Activated CD8-positive, alpha-beta T cell treated with anti-CD3 and anti-CD28 coated beads, Interleukin-2, amount 10 ng/mL, durations not matched to agents 7 days and 5 days (primary cell): ENCODE measurements around the gene CTIF. TPM values are rescaled to one million over a fixed set of nuclear protein-coding genes. Genes with fewer than 3 reads are reported as not detected.
A peak's percentile ranks its signal among the peaks of the same experiment; 100 is the strongest.
"Not testable (repeated sequence)": the region's sequence is repeated elsewhere in the genome, so short reads cannot be mapped to it uniquely, and the experiment has no call there.

Source experiments
- ATAC-seq: fragments of 150-1000 bp; cut with Tn5 transposase; one replicate; pipeline ENCODE4 v1.10.0; 2021; ENCODE audit warnings: moderate library complexity
- CTCF ChIA-PET: fragments of 350-600 bp; sonication (Branson Sonifier 250); formaldehyde crosslinking; loops from one replicate; lab custom pipeline; 2021; ENCODE audit warnings: antibody characterized with exemption; lab: Charles Lee
- POLR2A ChIA-PET: fragments of 350-600 bp; sonication (Branson Sonifier 250); formaldehyde crosslinking; loops from one replicate; lab custom pipeline; 2021; ENCODE audit warnings: antibody characterized with exemption; lab: Charles Lee
- DNase-seq: peaks from one replicate; pipeline ENCODE4 v3.0.0-alpha.2; 2020
- H3K27ac Mint-ChIP-seq: one replicate; pipeline ENCODE4 v1.8.0; 2021; ENCODE audit warnings: mild to moderate bottlenecking, mixed read lengths
- H3K27me3 Mint-ChIP-seq: one replicate; pipeline ENCODE4 v1.8.0; 2021; ENCODE audit warnings: low read depth, mixed read lengths
- H3K36me3 Mint-ChIP-seq: one replicate; pipeline ENCODE4 v1.8.0; 2021; ENCODE audit warnings: low read depth, mixed read lengths
- H3K4me1 Mint-ChIP-seq: one replicate; pipeline ENCODE4 v1.8.0; 2021; ENCODE audit warnings: low read depth, mixed read lengths
- H3K4me3 Mint-ChIP-seq: one replicate; pipeline ENCODE4 v1.8.0; 2021; ENCODE audit warnings: mild to moderate bottlenecking, mixed read lengths
- H3K9me3 Mint-ChIP-seq: one replicate; pipeline ENCODE4 v1.8.0; 2022; ENCODE audit warnings: mixed read lengths; ENCODE audit not compliant: insufficient read depth
- total RNA-seq, 2 experiments: library from RNA; stranded (reverse); gene quantifications; one replicate each; pipeline ENCODE4 v1.2.3, GENCODE V29; 2021

CTIF gene
- total RNA-seq, 2 experiments from 2014 or later: 1.3 to 2.1 TPM

DNA sequence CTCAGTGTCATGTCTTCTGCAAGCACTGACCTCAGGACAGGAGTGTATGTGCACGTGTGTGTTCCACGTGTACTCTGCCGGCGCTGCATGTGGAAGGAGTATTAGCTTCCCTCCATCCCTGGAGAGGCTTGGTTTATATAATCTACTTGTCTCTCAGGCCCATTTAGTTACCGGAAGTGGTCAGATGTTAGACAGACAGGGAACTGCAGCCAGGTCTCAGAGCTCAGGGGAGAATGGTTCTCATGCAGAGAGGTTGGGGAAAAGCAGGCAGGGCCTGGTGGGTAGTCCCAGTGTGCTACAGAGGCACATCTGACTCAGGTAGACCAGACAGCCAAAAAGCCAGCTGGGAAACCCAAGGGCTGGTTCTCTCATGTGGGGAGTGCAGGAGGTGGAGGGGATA lies 167.9 kb downstream of the CTIF start:
- H3K4me1 Mint-ChIP-seq: peaks cover 32% of the 10 kb centered on the region
- H3K4me3 Mint-ChIP-seq: no peak overlapping the region
- ChIA-PET POLR2A (no interaction called here), CTCF (no interaction called here)
- no peak overlapping the region for H3K27ac Mint-ChIP-seq
- no peaks in the 10 kb centered on the region for H3K36me3 Mint-ChIP-seq
- no peaks in the 10 kb centered on the region for H3K9me3 Mint-ChIP-seq
- peaks cover 2% of the 10 kb centered on the region for H3K27me3 Mint-ChIP-seq
- no peak for DNase-seq
- no peak for ATAC-seq

GRCh38 chr18:48707636-48708296 lies 168.9 kb downstream of the CTIF start:
- ChIA-PET CTCF (no interaction called here), POLR2A (no interaction called here)
- Mint-ChIP-seq H3K4me1 (peaks cover 25% of the 10 kb centered on the region), H3K27me3 (peaks cover 2% of the 10 kb centered on the region), H3K27ac (no peak overlapping the region), H3K9me3 (no peaks in the 10 kb centered on the region), H3K4me3 (no peak overlapping the region), H3K36me3 (no peaks in the 10 kb centered on the region)
- DNase-seq (no peak), ATAC-seq (no peak)

DNA sequence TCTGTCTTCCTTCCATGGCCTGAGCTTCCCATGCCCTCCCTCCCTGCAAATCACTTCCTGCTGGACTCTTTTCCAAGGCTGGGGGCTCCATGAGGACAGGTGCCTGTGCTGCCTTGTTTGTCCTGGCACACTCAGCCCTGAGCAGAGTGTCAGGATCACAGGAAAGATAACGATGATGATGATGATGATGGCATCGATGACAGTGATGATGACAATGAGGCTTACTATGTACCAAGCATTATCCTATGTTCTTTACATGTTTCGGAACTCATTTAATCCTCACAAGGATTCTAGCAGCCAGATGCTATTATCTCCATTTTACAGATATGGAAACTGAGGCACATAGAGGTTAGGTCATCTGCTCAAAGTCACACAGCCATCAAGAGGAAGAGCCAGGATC lies 170.0 kb downstream of the CTIF start:
- Mint-ChIP-seq H3K36me3 (no peaks in the 10 kb centered on the region), H3K9me3 (no peaks in the 10 kb centered on the region)
- ATAC-seq: no peak

DNA sequence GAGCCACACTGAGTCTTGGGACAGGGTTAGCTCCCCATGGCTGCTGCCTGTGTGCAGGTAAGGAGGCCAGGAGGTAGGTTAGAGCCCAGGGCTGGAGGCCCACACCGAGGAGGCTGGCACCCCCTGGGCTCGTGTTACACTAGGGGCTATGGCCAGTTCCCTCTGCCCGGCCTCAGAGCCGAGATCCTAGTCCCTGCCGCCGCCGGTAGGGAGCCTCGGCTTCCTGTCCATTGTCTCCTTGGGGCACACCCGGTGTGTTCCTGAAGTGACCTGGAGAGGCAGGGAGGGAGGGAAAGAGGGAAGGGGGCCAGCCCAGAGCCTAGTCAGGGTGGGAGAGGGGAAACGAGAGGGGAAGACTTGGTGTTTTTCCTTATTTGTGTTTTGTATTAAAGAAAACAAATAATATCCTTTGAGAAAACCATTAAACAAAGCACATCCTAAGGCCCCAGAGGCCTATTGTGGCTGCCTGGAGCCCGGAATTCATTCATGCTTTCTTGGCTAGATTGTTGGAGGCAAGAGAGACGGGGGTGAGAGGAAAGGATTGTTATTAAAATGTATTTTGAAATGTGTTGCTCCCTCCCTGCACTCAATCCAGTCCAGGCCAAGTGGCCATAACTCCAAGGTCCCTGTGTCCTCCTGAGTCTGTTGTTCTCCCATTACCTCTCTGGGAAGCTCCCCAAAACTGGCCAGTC lies 170.7 kb downstream of the CTIF start:
- H3K36me3 Mint-ChIP-seq: no peaks in the 10 kb centered on the region
- H3K27ac Mint-ChIP-seq: no peak overlapping the region
- H3K27me3 Mint-ChIP-seq: peaks cover 2% of the 10 kb centered on the region

More for the DNA sequence above, 170.0 kb downstream of the CTIF start:
- POLR2A ChIA-PET: no interaction called here
- no peak overlapping the region for H3K4me3 Mint-ChIP-seq
- CTCF ChIA-PET: no interaction called here
- DNase-seq: no peak
- peaks cover 15% of the 10 kb centered on the region for H3K4me1 Mint-ChIP-seq
- no peak overlapping the region for H3K27ac Mint-ChIP-seq
- H3K27me3 Mint-ChIP-seq: peaks cover 2% of the 10 kb centered on the region

GRCh38 chr18:48711651-48712486 lies 173.0 kb downstream of the CTIF start:
- CTCF ChIA-PET: interaction anchor here (1.2 to 1.6 kb wide), 4 partner anchors 9 to 732 kb away, joined by 3 to 5 read pairs (median 3); no protein-coding TSS in a partner anchor
- no peak overlapping the region for H3K4me3 Mint-ChIP-seq
- peak; percentile 51 for ATAC-seq
- no peaks in the 10 kb centered on the region for H3K36me3 Mint-ChIP-seq
- POLR2A ChIA-PET: no interaction called here
- peak overlapping the region; percentile 65 for H3K27ac Mint-ChIP-seq
- peak; percentile 35 for DNase-seq
- H3K27me3 Mint-ChIP-seq: peaks cover 2% of the 10 kb centered on the region
- H3K4me1 Mint-ChIP-seq: peaks cover 13% of the 10 kb centered on the region
- H3K9me3 Mint-ChIP-seq: no peaks in the 10 kb centered on the region

More for the DNA sequence above, 170.7 kb downstream of the CTIF start:
- POLR2A ChIA-PET: no interaction called here
- no peaks in the 10 kb centered on the region for H3K9me3 Mint-ChIP-seq
- CTCF ChIA-PET: no interaction called here
- H3K4me3 Mint-ChIP-seq: no peak overlapping the region
- ATAC-seq (no peak), DNase-seq (no peak)
- H3K4me1 Mint-ChIP-seq: peaks cover 9% of the 10 kb centered on the region

GRCh38 chr18:48713309-48713708 lies 174.5 kb downstream of the CTIF start:
- no peaks in the 10 kb centered on the region for H3K36me3 Mint-ChIP-seq
- ChIA-PET POLR2A (no interaction called here), CTCF (no interaction called here)
- no peak overlapping the region for H3K4me3 Mint-ChIP-seq
- DNase-seq (no peak), ATAC-seq (no peak)
- H3K9me3 Mint-ChIP-seq: no peaks in the 10 kb centered on the region
- H3K27ac Mint-ChIP-seq: peak overlapping the region; percentile 9
- H3K27me3 Mint-ChIP-seq: peaks cover 3% of the 10 kb centered on the region
- H3K4me1 Mint-ChIP-seq: peaks cover 12% of the 10 kb centered on the region

DNA sequence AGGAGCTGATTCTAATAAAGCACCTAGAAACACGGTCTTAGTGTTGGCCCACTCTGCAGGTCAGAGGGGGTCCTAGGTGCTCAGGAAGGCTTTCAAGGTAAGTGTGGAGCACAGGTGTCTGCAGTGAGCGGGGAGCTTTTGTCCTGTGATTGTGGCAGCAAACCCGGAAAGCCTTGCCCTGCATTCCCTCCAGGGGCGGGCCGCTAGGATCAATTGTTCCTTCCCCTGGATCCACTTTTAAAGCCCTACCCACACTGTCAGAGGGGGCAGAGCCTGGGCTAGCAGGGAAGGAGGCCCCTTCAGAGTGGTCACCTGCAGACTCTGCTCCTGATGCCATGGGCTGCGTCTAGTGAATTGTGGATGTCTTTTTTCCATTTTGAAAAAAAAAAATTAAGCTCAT lies 176.0 kb downstream of the CTIF start:
- ATAC-seq (no peak), DNase-seq (no peak)
- H3K27ac Mint-ChIP-seq: no peak overlapping the region
- H3K4me3 Mint-ChIP-seq: no peak overlapping the region
- peaks cover 12% of the 10 kb centered on the region for H3K4me1 Mint-ChIP-seq
- no peaks in the 10 kb centered on the region for H3K9me3 Mint-ChIP-seq
- ChIA-PET CTCF (interaction anchor here (1.0 to 1.3 kb wide), 3 partner anchors 13 to 327 kb away, joined by 3 to 4 read pairs (median 3); no protein-coding TSS in a partner anchor), POLR2A (no interaction called here)
- H3K27me3 Mint-ChIP-seq: peaks cover 5% of the 10 kb centered on the region
- no peaks in the 10 kb centered on the region for H3K36me3 Mint-ChIP-seq

DNA sequence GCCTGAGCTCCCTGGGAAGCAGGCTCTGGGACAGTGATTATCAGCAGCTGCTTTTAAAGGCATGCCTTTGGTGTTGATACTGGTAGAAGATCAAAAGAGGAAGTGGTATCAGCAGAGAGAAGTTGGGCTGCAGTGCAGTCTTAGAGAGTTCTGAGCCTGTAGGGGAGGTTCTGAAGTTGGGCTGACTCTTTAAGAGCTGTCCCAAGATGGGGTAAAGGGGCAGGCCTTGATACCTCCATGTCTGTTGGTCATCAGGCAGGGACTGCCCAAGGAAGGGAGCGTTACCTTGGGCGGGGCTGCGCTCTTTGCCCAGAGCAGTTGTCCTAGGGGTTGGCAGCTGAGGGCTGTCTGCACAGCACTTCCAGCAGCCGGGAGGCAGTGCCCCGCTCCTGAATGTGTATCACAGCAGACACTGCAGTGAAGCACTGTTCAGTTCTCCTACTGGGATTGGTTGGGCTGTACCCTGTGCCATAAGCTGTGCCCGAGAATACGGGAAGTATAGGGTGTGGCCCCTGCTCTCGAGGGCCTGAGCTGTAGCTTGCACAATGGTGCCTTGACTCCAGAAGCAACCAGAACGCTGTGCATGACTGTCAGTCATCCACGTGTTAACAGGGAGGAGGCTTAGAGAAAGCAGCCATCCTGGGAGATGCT lies 177.0 kb downstream of the CTIF start:
- H3K4me3 Mint-ChIP-seq: no peak overlapping the region

GRCh38 chr18:48717227-48717626 lies 178.4 kb downstream of the CTIF start:
- H3K36me3 Mint-ChIP-seq, CTCF ChIA-PET, DNase-seq, H3K27me3 Mint-ChIP-seq, ATAC-seq, H3K4me3 Mint-ChIP-seq, H3K4me1 Mint-ChIP-seq, H3K27ac Mint-ChIP-seq, POLR2A ChIA-PET, H3K9me3 Mint-ChIP-seq: not testable (repeated sequence)

More for the DNA sequence above, 177.0 kb downstream of the CTIF start:
- peak; percentile 51 for ATAC-seq
- peaks cover 5% of the 10 kb centered on the region for H3K27me3 Mint-ChIP-seq
- no peak for DNase-seq
- peaks cover 12% of the 10 kb centered on the region for H3K4me1 Mint-ChIP-seq
- CTCF ChIA-PET: interaction anchor here (1.0 to 1.3 kb wide), 3 partner anchors 12 to 326 kb away, joined by 3 to 4 read pairs (median 3); no protein-coding TSS in a partner anchor
- H3K27ac Mint-ChIP-seq: no peak overlapping the region
- no peaks in the 10 kb centered on the region for H3K9me3 Mint-ChIP-seq
- POLR2A ChIA-PET: no interaction called here
- H3K36me3 Mint-ChIP-seq: no peaks in the 10 kb centered on the region

DNA sequence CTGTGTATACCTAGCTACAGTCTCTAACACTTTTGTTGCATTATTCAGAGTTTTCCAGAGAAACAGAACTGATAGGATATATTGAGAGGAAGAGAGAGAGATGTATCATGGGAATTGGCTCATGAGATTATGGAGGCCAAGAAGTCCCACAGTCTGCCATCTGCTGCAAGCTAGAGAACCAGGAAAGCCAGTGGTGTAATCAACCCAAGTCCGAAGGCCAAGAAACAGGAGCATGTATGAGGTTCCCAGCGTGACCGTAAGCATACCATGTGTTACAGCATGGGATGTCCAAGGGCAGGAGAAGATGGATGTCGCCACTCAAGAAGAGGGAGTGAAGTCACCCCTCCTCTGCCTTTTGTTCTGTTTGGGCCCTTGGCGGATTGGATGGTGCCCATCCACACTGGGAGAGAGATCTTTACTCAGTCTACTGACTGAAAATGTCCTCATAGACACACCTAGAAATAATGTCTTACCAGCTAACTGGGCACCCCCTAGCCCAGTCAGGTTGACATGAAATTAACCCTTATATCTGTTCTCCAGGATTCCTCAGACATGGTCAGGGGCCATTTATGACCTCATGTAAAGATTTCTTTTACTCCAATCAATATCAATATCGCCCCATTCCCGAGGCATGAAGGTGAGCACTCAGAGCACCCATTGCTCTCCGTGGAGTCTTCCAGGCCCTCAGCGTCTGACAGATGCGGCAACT lies 179.6 kb downstream of the CTIF start:
- ChIA-PET POLR2A (no interaction called here), CTCF (interaction anchor here (0.5 kb wide), 1 partner anchor 730 kb away, joined by 3 read pairs; no protein-coding TSS in a partner anchor)
- Mint-ChIP-seq H3K27ac (no peak overlapping the region), H3K4me3 (no peak overlapping the region), H3K9me3 (no peaks in the 10 kb centered on the region), H3K36me3 (no peaks in the 10 kb centered on the region), H3K27me3 (peaks cover 3% of the 10 kb centered on the region), H3K4me1 (peaks cover 9% of the 10 kb centered on the region)
- DNase-seq: no peak
- no peak for ATAC-seq

- ATAC-seq: no peak
- H3K27me3 Mint-ChIP-seq: peaks cover 3% of the 10 kb centered on the region
- no peak overlapping the region for H3K4me3 Mint-ChIP-seq
- peaks cover 9% of the 10 kb centered on the region for H3K4me1 Mint-ChIP-seq
- no peaks in the 10 kb centered on the region for H3K9me3 Mint-ChIP-seq
- no peak for DNase-seq
- H3K27ac Mint-ChIP-seq: no peak overlapping the region
- CTCF ChIA-PET: no interaction called here
- POLR2A ChIA-PET: no interaction called here
- H3K36me3 Mint-ChIP-seq: no peaks in the 10 kb centered on the region
Measured at GRCh38 chr18:48719388-48719787, 180.6 kb downstream of the CTIF start.
